Measurements from ENCODE around the gene NFKBIE. TPM values are rescaled to one million over a fixed set of nuclear protein-coding genes. Genes with fewer than 3 reads are reported as not detected.

The NFKBIE gene
- total and polyA plus RNA-seq, 2 of the 13 experiments (the other 11 are each of a cell fraction or from before 2014, with no cell fraction given) = 6.7 to 14.5 TPM

DNA sequence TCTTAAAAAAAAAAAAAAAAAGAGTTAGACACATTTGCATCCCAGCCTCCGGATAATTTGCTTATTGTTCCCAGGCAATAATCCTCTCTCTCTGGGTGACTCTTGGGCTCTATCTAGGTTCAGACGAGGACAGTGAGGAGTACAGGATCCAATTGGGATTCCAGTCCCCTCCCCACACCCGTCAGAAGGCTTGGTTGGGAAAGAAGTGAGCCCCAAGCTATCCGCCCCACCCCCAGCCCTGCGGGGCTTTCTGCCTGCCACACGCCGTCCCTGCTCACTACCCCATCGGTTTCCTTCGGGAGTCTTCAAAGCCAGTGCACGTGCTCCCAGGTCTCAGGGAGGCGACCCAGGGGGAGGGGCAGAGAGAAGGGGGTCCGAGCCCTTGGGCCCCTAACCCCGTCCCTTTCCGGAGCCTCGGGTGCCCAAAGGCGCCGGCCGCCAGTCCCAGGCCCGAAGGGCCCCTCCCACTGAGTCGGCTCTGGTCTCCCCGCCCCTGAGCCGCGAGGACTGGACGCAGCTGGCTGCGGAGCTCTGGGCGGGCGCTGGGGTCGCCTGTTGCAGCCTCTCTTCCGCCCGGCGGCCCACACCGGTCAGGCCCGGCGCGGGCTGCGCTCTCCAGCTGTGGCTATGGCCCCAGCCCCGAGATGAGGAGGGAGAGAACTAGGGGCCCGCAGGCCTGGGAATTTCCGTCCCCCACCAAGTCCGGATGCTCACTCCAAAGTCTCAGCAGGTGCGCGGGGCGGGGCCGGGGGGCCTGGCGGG lies 46.1 kb downstream of the NFKBIE start (continued):
- TF ChIP-seq PRPF4 (IDR thresholded peaks at IDR 0.05; ENCODE audit: low read depth, low read length, poor library complexity, severe bottlenecking) (no peak), IKZF4 (CRISPR knock-in tag; IDR thresholded peaks at IDR 0.05; ENCODE audit: borderline replicate concordance, low read depth, not compliant biosample characterization) (peak; percentile 77), GTF3A (CRISPR knock-in tag; conservative IDR thresholded peaks at IDR 0.05) (0 out of 2 replicates have a peak, but pooled peaks have one; percentile 59), SRSF1 (optimal IDR thresholded peaks at IDR 0.05; ENCODE audit: low read depth, low read length) (peak; percentile 61), SOX6 (IDR thresholded peaks at IDR 0.05) (no peak), SOX6 (CRISPR knock-in tag; IDR thresholded peaks at IDR 0.05) (no peak; the same call in 1 of the 2 replicates), NKX3-1 (CRISPR knock-in tag; IDR thresholded peaks at IDR 0.05) (peak; percentile 75), KDM2A (CRISPR knock-in tag; IDR thresholded peaks at IDR 0.05; ENCODE audit: borderline replicate concordance, low read depth) (peak; percentile 87), ZNF720 (CRISPR knock-in tag; IDR thresholded peaks at IDR 0.05) (no peak), TBL1XR1 (IDR thresholded peaks at IDR 0.05; ENCODE audit: borderline replicate concordance, low read length, partially characterized antibody) (no peak), NFE2L2 (IDR thresholded peaks at IDR 0.05; ENCODE audit: low read length) (no peak), ZNF30 (CRISPR knock-in tag; IDR thresholded peaks at IDR 0.05) (no peak), ZNF788 (CRISPR knock-in tag; IDR thresholded peaks at IDR 0.05; ENCODE audit: borderline replicate concordance) (peak; percentile 70; the same call in 1 of the 2 replicates), ZZZ3 (CRISPR knock-in tag; IDR thresholded peaks at IDR 0.05; ENCODE audit: borderline replicate concordance) (no peak; the same call in 1 of the 2 replicates), ZNF160 (CRISPR knock-in tag; IDR thresholded peaks at IDR 0.05) (peak; percentile 58; the same call in 1 of the 2 replicates), ZNF253 (CRISPR knock-in tag; IDR thresholded peaks at IDR 0.05; ENCODE audit: borderline replicate concordance) (peak; percentile 69; the same call in 1 of the 2 replicates), ZKSCAN1 (IDR thresholded peaks at IDR 0.05; ENCODE audit: low read length) (no peak), ZNF891 (CRISPR knock-in tag; IDR thresholded peaks at IDR 0.05) (0 out of 2 replicates have a peak, but pooled peaks have one; percentile 36), ATF7-NPFF (CRISPR knock-in tag; IDR thresholded peaks at IDR 0.05; ENCODE audit: low read depth) (peak; percentile 87), CBFB (CRISPR knock-in tag; IDR thresholded peaks at IDR 0.05) (no peak), ZNF180 (CRISPR knock-in tag; IDR thresholded peaks at IDR 0.05; ENCODE audit: borderline replicate concordance, low read depth) (no peak)
- TF ChIP-seq, protein P1, sequence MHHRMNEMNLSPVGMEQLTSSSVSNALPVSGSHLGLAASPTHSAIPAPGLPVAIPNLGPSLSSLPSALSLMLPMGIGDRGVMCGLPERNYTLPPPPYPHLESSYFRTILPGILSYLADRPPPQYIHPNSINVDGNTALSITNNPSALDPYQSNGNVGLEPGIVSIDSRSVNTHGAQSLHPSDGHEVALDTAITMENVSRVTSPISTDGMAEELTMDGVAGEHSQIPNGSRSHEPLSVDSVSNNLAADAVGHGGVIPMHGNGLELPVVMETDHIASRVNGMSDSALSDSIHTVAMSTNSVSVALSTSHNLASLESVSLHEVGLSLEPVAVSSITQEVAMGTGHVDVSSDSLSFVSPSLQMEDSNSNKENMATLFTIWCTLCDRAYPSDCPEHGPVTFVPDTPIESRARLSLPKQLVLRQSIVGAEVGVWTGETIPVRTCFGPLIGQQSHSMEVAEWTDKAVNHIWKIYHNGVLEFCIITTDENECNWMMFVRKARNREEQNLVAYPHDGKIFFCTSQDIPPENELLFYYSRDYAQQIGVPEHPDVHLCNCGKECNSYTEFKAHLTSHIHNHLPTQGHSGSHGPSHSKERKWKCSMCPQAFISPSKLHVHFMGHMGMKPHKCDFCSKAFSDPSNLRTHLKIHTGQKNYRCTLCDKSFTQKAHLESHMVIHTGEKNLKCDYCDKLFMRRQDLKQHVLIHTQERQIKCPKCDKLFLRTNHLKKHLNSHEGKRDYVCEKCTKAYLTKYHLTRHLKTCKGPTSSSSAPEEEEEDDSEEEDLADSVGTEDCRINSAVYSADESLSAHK (CRISPR knock-in tag; IDR thresholded peaks at IDR 0.05; ENCODE audit: borderline replicate concordance) = no peak; the same call in 1 of the 2 replicates
- TF ChIP-seq, protein P2, sequence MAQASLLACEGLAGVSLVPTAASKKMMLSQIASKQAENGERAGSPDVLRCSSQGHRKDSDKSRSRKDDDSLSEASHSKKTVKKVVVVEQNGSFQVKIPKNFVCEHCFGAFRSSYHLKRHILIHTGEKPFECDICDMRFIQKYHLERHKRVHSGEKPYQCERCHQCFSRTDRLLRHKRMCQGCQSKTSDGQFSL (CRISPR knock-in tag; IDR thresholded peaks at IDR 0.05) = no peak
- TF ChIP-seq, protein P3, sequence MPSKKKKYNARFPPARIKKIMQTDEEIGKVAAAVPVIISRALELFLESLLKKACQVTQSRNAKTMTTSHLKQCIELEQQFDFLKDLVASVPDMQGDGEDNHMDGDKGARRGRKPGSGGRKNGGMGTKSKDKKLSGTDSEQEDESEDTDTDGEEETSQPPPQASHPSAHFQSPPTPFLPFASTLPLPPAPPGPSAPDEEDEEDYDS (CRISPR knock-in tag; IDR thresholded peaks at IDR 0.05) = peak; percentile 72

Data from HepG2 (cell line).